K562 (cell line): Measurements from ENCODE around the gene SHB.

Experiments
- ADNP ChIP-seq: fragments of 200-800 bp; sonication (Bioruptor generic); IDR thresholded peaks from 2 replicates; pipeline ENCODE4 v1.6.1; 2016; ENCODE audit warnings: missing genetic modification characterization, missing compliant biosample characterization
- BMI1 ChIP-seq: fragments of 150-350 bp; IDR thresholded peaks from 2 replicates; pipeline ENCODE4 v1.6.1; 2014; ENCODE audit warnings: low read length
- POLR2A ChIP-seq: fragments of 450-650 bp; conservative IDR thresholded peaks from 2 replicates; pipeline ENCODE4 v1.6.1; 2016

DNA sequence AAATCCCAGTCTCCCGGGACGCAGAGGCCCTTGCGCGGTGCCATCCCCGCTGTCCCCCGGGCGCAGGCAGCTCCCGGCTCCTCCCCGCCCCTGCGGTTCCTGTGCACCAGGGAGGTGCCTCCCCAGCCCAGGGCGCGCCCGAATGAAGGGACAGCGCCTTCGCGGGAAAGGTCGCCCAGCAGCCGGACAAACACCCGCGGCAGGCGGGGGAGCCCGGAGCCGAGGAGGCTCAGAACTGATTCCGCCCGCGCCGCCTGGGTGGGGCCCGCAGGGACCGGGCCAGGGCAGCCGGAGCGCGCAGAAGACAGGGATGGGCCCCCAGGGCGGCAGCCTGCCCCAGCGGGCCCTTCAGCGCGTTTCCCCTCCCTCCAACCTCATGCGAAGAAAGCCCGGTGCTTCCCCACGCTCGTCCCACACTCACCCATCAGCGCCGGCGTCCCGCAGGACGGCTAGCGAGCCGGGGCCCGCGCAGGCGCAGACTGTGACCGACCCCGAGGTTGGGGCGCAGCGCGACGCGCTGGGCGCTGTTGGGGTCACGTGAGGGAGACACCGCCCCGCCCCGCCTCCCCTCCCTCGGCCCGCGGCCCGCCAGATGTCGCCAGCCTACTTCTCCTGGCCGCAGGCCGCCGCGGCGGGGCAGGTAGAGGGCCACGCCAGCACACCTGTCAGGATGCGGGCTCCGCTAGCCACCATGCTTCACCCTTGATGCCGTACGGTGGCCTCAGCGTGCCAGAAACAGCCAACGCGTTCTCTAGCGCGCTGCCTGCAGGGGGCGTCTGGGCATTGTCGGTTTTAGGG, 165.2 kb downstream of the SHB start, which contains the start of gene SLC25A51:
- peak; percentile 83 for TF ChIP-seq POLR2A
- peak; percentile 43; the same call in 1 of the 2 replicates for TF ChIP-seq BMI1
- no peak for TF ChIP-seq ADNP (tag)
